ENCODE measurements around the gene ASB1. TPM values are rescaled to one million over a fixed set of nuclear protein-coding genes. Genes with fewer than 3 reads are reported as not detected.

ASB1 gene
- total and polyA plus RNA-seq, 2 donors (not counting 1 experiment from before 2014, with no cell fraction given) = 19.3 to 40.6 TPM

DNA sequence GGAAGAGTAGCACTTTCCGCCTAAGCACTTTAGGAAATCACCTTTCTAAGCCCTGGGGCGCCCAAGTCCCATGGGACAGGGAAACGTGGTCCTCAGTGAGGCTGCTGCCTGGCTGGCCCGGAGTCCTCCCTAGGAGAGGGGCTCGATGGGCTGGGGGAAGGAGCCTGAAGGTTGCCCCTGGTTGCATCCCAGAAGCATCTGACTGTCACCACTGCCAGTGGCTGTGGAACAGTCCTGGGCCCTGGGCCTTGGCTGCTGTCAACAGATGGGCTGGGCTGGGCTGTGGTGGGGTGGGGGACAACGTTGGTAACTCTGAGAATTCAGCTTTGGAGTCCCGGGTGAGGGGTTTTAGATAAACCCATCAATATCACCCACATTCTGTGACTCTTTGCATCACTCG, 22.5 kb downstream of the ASB1 start:
- DNase-seq (ENCODE audit: low read depth in 2 of 2) = no peak
- H3K9me3 ChIP-seq (ENCODE audit: control insufficient read depth, insufficient read depth, low read depth, low read length) = no peaks in the 10 kb centered on the region
- peaks cover 9% of the 10 kb centered on the region for H3K4me1 ChIP-seq (ENCODE audit: control insufficient read depth, extremely low read depth, insufficient read depth, low read length)
- no peak overlapping the region for H2AFZ ChIP-seq (ENCODE audit: low read length)
- H4K20me1 ChIP-seq (ENCODE audit: control insufficient read depth, extremely low read depth, insufficient read depth, low read length) = no peaks in the 10 kb centered on the region
- peaks cover 46% of the 10 kb centered on the region for H3K79me2 ChIP-seq (ENCODE audit: control insufficient read depth, insufficient read depth, low read length)
- H3K4me2 ChIP-seq (ENCODE audit: extremely low read depth, insufficient read depth, low read length) = no peak overlapping the region
- no peaks in the 10 kb centered on the region for H3K27me3 ChIP-seq (ENCODE audit: control insufficient read depth, insufficient read depth, low read length)
- no peak overlapping the region for H3K4me3 ChIP-seq (replicated peaks in 1 of 4; ENCODE audit: control extremely low read depth in 1 of 4, insufficient read depth in 1 of 4, low read depth in 3 of 4, low read length in 4 of 4)
- peaks cover 29% of the 10 kb centered on the region for H3K36me3 ChIP-seq (ENCODE audit: control insufficient read depth, insufficient read depth, low read length)
- no peak overlapping the region for H3K27ac ChIP-seq (ENCODE audit: insufficient read depth, low read length)
- no peak for TF ChIP-seq EZH2 (IDR thresholded peaks at IDR 0.05; ENCODE audit: low read length, missing control alignments)
- TF ChIP-seq, protein P1, sequence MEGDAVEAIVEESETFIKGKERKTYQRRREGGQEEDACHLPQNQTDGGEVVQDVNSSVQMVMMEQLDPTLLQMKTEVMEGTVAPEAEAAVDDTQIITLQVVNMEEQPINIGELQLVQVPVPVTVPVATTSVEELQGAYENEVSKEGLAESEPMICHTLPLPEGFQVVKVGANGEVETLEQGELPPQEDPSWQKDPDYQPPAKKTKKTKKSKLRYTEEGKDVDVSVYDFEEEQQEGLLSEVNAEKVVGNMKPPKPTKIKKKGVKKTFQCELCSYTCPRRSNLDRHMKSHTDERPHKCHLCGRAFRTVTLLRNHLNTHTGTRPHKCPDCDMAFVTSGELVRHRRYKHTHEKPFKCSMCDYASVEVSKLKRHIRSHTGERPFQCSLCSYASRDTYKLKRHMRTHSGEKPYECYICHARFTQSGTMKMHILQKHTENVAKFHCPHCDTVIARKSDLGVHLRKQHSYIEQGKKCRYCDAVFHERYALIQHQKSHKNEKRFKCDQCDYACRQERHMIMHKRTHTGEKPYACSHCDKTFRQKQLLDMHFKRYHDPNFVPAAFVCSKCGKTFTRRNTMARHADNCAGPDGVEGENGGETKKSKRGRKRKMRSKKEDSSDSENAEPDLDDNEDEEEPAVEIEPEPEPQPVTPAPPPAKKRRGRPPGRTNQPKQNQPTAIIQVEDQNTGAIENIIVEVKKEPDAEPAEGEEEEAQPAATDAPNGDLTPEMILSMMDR (conservative IDR thresholded peaks at IDR 0.05 in 1 of 2, IDR thresholded peaks at IDR 0.05 in 1 of 2; ENCODE audit: low read depth in 1 of 2, low read length in 2 of 2) = no peak
- no peak overlapping the region for H3K9ac ChIP-seq (ENCODE audit: insufficient read depth, low read length)

DNA sequence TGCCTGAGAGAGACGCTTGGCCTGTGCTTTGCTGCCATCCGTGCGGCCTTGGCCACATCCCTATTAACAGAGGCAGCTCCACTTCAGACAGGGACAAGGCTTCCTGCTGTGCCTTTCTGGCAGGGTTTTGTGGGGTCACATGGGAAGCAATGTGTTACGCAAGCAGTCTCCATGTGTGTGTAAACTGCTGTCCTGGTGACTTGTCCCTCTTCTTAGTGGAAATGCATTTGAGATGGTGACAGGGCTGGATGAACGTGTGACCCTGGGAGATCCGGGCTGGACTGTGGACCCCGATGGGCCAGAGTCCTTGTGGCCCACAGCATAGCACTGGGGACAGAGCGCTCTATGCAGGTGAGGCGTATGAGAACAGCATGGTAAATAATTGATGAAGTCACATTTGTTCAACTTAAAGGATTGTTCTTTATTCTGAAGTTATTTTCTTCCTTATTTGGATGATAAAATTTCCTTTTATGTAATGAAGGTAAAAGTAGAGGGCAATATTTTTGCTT, 23.2 kb downstream of the ASB1 start:
- Histone ChIP-seq H3K4me1 (ENCODE audit: control insufficient read depth, extremely low read depth, insufficient read depth, low read length) (peaks cover 9% of the 10 kb centered on the region), H3K36me3 (ENCODE audit: control insufficient read depth, insufficient read depth, low read length) (peaks cover 27% of the 10 kb centered on the region), H2AFZ (ENCODE audit: low read length) (no peak overlapping the region), H3K4me2 (ENCODE audit: extremely low read depth, insufficient read depth, low read length) (peak overlapping the region; percentile 18), H4K20me1 (ENCODE audit: control insufficient read depth, extremely low read depth, insufficient read depth, low read length) (no peaks in the 10 kb centered on the region), H3K27me3 (ENCODE audit: control insufficient read depth, insufficient read depth, low read length) (no peaks in the 10 kb centered on the region), H3K4me3 (replicated peaks in 1 of 4; ENCODE audit: control extremely low read depth in 1 of 4, insufficient read depth in 1 of 4, low read depth in 3 of 4, low read length in 4 of 4) (no peak overlapping the region), H3K9ac (ENCODE audit: insufficient read depth, low read length) (no peak overlapping the region), H3K9me3 (ENCODE audit: control insufficient read depth, insufficient read depth, low read depth, low read length) (no peaks in the 10 kb centered on the region), H3K27ac (ENCODE audit: insufficient read depth, low read length) (peak overlapping the region; percentile 55), H3K79me2 (ENCODE audit: control insufficient read depth, insufficient read depth, low read length) (peaks cover 42% of the 10 kb centered on the region)
- DNase-seq (ENCODE audit: low read depth in 2 of 2) = peak in 1 of 2 donors; percentile 66
- TF ChIP-seq, protein P1 (conservative IDR thresholded peaks at IDR 0.05 in 1 of 2, IDR thresholded peaks at IDR 0.05 in 1 of 2; ENCODE audit: low read depth in 1 of 2, low read length in 2 of 2) = no peak
- TF ChIP-seq EZH2 (IDR thresholded peaks at IDR 0.05; ENCODE audit: low read length, missing control alignments) = no peak

DNA sequence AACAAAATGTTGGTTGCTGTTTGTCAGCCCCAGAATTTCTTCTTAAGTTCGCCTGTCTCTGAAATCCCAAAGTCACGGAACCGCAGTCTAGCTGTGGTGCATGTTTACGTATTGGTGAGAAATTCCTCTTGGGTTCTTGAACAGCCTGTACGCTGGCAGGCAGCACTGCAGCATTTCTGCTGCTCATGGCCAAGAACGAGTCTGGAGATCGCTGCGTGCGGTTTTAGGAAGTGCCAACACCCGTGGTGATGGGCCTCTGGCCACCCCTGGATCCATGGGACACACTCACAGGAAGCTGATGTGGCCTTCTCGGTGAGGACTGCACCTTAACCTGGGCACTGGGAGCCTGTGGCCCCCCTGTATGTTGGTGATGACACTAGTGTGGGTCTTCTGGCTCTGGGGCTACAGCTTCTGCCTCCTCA, 23.7 kb downstream of the ASB1 start:
- Histone ChIP-seq H3K79me2 (ENCODE audit: control insufficient read depth, insufficient read depth, low read length) (peaks cover 40% of the 10 kb centered on the region), H2AFZ (ENCODE audit: low read length) (no peak overlapping the region), H3K4me1 (ENCODE audit: control insufficient read depth, extremely low read depth, insufficient read depth, low read length) (peaks cover 9% of the 10 kb centered on the region), H3K4me3 (replicated peaks in 1 of 4; ENCODE audit: control extremely low read depth in 1 of 4, insufficient read depth in 1 of 4, low read depth in 3 of 4, low read length in 4 of 4) (no peak overlapping the region), H3K9ac (ENCODE audit: insufficient read depth, low read length) (peak overlapping the region; percentile 17), H3K27ac (ENCODE audit: insufficient read depth, low read length) (peak overlapping the region; percentile 55), H3K27me3 (ENCODE audit: control insufficient read depth, insufficient read depth, low read length) (no peaks in the 10 kb centered on the region), H3K9me3 (ENCODE audit: control insufficient read depth, insufficient read depth, low read depth, low read length) (no peaks in the 10 kb centered on the region), H3K4me2 (ENCODE audit: extremely low read depth, insufficient read depth, low read length) (peak overlapping the region; percentile 18), H4K20me1 (ENCODE audit: control insufficient read depth, extremely low read depth, insufficient read depth, low read length) (no peaks in the 10 kb centered on the region), H3K36me3 (ENCODE audit: control insufficient read depth, insufficient read depth, low read length) (peaks cover 27% of the 10 kb centered on the region)
- no peak for TF ChIP-seq EZH2 (IDR thresholded peaks at IDR 0.05; ENCODE audit: low read length, missing control alignments)
- TF ChIP-seq, protein P1 (conservative IDR thresholded peaks at IDR 0.05 in 1 of 2, IDR thresholded peaks at IDR 0.05 in 1 of 2; ENCODE audit: low read depth in 1 of 2, low read length in 2 of 2) = no peak
- DNase-seq (ENCODE audit: low read depth in 2 of 2) = no peak
